Stimulated activated CD8-positive, alpha-beta memory T cell treated with anti-CD3 and anti-CD28 coated beads, Interleukin-2, amount 100 ng/mL, for 48 hours (primary cell): Measurements from ENCODE around the gene RAD9A.

Experiments used
- DNase-seq, 2 donors: peaks; one replicate each; pipeline ENCODE4 v3.0.0-alpha.2; 2020; ENCODE audit warnings: low read depth in 2 of 2

Gene RAD9A

GRCh38 chr11:67441098-67441563, 49.3 kb downstream of the RAD9A start:
- DNase-seq, result no peak

GRCh38 chr11:67441731-67442351, 50.1 kb downstream of the RAD9A start:
- no peak for DNase-seq

- DNase-seq, result no peak
Measured at GRCh38 chr11:67442504-67443404, 51.0 kb downstream of the RAD9A start.

- DNase-seq, result no peak
Measured at GRCh38 chr11:67445515-67445914, 53.7 kb downstream of the RAD9A start.
